HL-60/S4 (cell line): ENCODE data around the gene ATG13.

Experiments used
- in situ Hi-C: fragments of 300-500 bp; cut with MboI; formaldehyde crosslinking; loops from 2 replicates; pipeline ENCODE4 v1.14.3; 2022; ENCODE audit warnings: low sequenced_read_pairs

ATG13 gene

GRCh38 chr11:46719543-46720218 is 102.3 kb downstream of the ATG13 start:
- in situ Hi-C loops: loop anchor here (10.0 kb wide), 1 partner anchor 55 kb away; no protein-coding TSS in a partner anchor

- in situ Hi-C loops: loop anchor here (10.0 kb wide), 1 partner anchor 56 kb away; no protein-coding TSS in a partner anchor
These were observed 103.9 kb downstream of the ATG13 start for GRCh38 chr11:46721286-46721685.

- in situ Hi-C loops: loop anchor here (10.0 kb wide), 1 partner anchor 58 kb away; no protein-coding TSS in a partner anchor
These were observed 105.4 kb downstream of the ATG13 start for GRCh38 chr11:46722566-46723358.

GRCh38 chr11:46723359-46723680 is 106.0 kb downstream of the ATG13 start:
- in situ Hi-C loops: loop anchor here (10.0 kb wide), 1 partner anchor 59 kb away; no protein-coding TSS in a partner anchor

- in situ Hi-C loops: loop anchor here (10.0 kb wide), 1 partner anchor 59 kb away; no protein-coding TSS in a partner anchor
These were observed 106.7 kb downstream of the ATG13 start for GRCh38 chr11:46724088-46724487.
